HG02885 (cell line): ENCODE measurements around the gene PRF1.
"Not testable (repeated sequence)": the region's sequence is repeated elsewhere in the genome, so short reads cannot be mapped to it uniquely, and the experiment has no call there.

ENCODE experiments used
- ATAC-seq: cut with Tn5 transposase; IDR thresholded peaks from one replicate; pipeline ENCODE4 v1.9.1; 2021; ENCODE audit warnings: mild to moderate bottlenecking; ENCODE audit not compliant: unreplicated experiment, poor library complexity

PRF1 gene

DNA sequence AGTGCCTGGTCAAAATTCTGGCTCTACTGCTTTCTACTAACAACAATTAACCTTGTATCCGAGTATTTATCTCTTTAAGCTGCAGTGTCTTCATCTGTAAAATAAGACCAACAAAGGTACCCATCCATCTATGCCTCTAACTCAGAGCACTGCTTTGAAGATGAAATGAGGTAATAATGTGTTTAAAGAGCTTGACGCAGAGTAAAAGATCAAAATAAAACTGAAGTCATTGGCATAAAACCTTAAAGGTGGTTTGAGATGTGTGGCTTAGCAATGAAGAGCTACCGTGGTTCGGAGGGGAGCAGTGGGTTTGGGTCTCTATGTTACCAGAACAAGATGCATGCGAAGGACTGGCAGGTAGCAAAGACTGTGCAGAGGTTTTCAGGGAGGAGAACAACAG, 16.1 kb upstream of the PRF1 start:
- no peak for ATAC-seq

DNA sequence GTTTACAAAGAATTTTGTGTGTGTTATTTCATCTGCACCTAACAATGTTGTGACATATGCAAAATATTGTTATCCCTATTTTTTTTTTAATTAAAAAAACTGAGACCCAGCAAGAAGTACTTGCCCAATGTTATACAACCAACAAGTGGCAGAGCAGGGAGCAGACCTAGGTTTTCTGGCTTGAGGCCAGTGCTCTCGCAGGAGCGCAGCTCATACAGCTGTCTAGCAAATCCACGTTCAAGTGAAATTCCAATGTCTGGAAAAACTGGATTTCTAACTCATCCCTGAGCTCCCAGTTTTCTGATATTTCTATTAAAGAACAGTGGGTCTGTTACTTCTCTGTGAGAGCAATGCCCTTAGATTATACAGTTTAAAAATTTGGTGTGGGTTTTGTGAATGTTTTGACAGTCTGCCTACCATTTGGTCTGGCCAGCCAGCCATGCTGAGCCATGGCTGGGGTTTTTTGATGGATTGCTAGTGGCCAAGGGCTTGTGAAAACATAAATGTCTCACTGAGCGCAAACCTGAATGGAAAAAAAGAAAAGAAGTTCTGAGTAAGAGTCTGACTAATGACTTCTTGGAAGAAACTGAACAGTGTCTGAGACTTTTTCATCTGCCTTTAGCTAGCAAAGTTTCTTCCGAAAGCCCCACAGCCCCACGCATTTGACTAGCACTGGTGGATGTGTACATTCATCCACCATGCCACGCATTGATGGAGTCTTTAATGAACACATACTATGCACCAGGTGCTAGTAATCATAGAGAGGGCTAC, 15.4 kb upstream of the PRF1 start:
- ATAC-seq, result no peak

DNA sequence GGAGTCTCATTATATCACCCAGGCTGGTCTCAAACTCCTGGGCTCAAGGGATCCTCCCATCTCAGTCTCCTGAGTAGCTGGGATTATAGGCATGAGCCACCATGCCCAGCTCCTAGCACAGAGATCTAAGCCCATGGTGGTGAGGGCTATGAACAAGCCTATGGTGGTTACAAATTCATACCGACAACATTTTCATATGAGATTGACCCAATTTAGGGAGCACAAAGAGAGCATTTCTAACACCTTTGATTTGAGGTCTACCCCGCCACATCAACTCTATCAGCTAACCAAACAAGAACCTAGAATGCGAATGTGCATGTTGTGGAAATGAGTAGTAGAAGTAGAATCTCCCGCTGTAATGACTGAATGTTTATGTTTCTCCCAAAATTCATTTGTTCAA, 14.2 kb upstream of the PRF1 start:
- no peak for ATAC-seq

DNA sequence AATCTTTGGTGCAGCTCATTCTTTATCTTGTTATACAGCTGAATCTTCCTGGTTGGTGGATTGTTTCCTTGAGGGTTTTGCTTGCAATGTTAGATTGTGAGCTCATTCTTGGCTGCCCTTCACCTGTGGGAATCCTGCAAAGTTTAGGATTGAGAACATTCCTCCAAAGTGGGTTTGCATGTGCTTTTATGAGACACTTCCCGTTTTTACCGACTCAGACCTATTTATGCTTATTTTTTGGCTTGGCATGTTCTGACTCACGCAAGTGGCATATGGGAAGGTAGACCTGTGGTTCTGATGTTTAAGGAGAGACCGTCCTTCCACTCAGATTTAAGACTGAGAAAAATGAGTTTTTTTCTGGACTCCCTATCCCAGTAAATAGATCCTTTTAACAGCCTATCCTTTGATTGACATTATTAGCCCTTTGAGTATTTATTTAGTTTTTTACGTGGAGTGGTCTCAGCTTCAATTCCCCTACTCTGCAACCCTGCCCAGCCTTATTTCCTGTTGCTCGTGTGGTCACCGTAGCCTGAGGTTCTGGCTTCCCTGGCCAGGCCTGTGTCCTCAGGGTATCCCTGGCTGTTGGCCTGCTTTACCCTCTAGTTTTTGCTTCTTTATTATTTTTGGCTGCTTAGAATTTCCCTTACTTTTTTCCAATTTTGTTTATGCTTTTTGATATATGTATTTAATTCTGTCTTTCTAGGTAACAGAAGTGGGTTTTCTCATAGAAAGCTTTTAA, 13.4 kb upstream of the PRF1 start:
- ATAC-seq, result no peak

DNA sequence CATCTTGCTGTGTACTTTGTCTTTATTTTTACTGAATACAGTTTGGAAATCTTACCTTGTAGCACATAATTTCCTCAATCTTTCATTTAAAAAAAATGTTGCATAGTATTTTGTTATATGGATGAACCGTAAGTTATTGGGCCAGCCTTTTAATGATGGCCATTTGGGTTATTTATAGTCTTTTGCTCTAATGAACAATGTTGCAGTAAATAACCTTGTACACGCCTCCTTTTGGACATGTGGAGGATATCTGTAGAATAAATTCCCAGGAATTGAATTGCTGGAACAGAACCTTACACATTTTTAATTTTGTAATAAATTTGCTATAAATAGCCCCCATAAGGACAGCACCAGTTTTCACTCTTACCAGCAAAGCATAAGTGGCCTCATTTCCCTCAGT, 12.7 kb upstream of the PRF1 start:
- no peak for ATAC-seq

DNA sequence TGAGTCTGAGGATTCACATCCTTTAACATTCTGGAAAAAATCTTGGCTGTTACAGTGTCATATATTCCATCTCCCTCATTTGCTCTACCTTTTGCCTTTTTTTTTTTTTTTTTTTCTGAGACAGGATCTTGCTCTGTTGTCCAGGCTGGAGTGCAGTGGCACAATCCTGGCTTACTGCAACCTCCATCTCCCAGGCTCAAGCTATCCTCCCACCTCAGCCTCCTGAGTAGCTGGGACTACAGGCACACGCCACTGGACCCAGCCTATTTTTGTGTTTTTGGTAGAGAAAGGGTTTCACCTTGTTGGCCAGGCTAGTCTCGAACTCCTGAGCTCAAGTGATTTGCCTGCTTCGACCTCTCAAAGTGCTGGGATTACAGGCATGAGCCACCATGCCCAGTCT, 11.8 kb upstream of the PRF1 start:
- not testable (repeated sequence) for ATAC-seq

DNA sequence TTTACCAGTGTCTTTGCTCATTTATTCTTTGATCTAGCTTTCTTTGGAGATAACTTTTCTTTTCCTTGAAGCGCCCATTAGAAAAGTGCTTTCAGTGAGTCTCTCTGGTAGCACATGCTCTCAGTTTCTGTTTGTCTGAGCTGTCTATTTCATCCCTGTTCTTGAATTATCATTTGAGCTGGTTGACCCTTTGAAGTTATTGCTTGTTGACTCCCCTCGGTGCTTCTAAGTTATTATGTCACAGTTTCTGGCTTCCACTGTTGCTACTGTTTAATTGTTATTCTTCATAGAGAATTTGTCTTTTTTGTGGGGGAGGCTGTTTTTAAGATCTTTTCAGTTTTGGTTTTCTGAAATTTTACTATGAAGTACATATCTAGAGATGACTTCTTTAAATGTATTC, 11.4 kb upstream of the PRF1 start:
- no peak for ATAC-seq

DNA sequence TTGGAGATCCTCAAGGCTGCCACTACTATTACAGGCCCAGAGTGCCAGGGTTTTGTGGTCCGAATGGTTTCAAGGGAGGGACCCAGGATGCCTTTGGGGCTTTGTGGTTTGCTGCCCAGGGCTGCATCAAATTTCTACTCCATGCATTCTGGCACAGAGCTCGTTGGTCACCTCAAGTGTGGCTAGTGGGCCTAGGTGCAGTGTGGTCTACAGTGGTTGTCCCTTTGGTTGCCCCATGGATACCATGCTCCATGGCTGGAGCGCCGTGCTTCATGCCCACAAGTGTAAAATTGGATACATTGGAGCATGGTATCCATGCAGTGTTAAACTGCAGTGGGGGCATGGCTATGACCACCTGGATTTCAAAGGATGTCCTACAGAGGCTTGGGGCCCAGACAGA, 5.4 kb upstream of the PRF1 start:
- ATAC-seq, result no peak

DNA sequence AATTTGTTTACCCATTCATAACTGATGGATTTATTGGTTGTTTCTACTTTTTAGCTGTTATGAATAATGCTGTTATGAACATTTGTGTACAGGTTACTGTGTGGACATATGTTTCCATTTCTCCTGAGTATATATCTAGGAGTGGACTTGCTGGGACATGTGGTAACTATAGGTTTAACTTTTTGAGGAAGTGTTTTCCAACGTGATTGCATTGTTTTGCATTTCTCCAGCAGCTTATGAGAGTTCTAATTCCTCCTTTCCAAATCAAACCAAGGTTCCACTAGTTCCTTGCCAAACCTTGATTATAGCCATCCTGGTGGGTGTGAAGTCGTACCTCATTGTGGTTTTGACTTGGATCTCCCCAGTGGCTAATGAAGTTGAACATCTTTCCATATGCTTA, 2.6 kb upstream of the PRF1 start:
- ATAC-seq, result no peak

DNA sequence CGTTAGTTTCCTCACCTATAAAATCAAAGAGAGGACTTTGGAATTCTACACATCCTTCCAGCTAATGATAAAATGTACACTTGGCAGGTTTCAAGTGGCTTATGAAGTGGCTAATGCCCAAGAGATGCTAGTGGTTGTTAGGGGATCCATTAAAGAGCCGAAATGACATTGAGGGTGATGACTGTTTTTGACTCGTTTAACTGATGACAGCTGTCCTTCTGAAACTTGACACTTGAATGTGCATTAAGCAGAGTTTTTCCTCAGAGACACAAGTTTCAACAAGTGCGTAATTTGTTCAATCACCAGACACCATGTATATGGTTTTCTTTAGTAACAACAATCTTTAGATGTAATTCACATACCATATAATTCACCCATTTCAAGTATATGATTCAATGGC, 1.6 kb upstream of the PRF1 start:
- no peak for ATAC-seq

DNA sequence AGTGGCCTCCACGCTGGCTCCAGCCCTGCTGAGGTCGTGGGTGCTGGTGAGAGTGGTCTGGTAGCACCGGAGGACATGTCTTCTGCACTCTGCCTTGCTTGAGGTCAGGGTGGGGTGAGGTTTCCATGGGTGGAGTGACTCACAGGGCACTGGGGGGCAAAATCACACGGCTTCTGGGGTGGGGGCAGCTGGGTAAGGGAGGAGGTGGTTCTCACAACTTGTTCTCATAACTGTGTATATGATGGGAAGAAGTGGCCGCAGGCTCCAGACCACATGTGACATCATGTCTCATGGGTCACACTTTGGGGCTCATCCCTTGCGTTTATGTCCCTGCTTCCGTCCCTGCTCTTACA, 884 bp upstream of the PRF1 start:
- ATAC-seq, result no peak

DNA sequence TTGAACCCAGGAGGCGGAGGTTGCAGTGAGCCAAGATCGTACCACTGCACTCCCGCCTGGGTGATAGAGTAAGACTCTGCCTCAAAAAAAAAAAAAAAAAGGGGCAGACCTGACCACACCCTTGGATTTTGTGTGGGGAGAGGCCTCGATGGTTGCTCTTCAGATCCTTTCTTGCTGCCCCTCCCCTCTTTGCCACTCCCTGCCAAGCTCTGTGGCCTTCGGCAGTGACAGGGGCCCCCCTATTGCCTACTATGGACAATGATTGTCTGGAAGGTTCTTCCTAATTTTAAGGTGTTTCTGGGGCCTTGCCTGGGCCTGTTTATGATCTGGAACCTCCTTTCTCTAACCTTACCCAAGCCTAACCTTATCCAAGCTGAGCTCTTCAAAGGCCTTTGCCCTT, 795 bp downstream of the PRF1 start:
- ATAC-seq, result no peak

DNA sequence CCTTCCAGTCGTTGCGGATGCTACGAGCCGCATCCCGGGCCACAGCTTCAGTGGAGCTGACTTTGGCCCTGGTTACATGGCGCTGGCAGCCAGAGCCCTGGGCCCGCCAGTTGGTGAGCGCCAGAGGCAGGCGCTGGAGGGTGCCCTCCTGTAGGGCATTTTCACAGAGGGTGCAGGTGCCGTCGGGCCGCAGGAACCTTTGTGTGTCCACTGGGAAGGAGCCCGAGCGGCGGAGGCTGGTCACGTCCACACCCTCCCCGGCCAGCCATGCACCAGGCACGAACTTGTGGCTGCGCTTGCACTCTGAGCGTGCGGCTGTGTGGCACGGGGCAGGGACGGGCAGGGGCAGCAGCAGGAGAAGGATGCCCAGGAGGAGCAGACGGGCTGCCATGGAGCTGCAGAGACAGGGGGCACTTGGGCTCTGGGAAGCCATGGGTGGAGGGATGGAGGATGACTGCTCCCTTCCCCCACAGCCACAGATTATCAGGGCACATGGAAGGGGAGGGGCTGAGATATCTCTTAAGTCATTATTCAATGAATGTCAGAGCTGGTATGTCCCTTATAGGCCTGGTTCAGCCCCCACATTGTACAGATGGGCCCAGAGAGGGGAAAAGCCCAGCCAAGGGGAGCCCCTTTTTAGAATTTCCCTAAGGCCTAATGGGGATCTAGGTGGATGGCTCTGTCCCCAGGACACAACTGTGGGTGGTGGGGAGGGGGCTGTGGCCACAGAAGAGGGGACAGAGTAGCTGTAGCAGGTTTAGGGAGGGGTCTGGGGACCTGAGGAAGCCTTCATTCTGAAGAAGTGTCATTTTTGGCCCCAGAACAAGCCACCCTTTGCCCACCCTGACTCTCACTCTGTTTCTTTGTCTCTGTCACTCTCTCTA, 1.8 kb downstream of the PRF1 start:
- no peak for ATAC-seq

DNA sequence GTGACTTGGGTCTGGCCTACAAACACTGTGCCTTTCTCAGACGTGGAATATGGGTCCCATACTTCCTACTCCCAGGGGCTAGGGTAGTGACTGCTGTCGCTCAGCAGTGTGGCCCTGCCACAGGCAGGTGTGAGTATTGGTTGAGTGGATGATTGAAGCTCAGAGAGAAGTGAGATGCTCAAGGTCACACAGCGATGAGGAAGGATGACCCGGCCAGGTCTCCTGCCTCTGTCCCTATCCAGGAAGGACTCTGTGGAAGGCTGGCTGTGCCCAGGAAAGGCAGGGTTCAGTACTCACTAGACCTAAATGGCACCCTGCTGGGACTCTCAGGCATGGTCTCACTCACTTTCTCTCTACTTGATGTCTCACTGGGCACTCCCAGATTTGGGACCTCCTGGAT, 2.8 kb downstream of the PRF1 start:
- ATAC-seq, result no peak

DNA sequence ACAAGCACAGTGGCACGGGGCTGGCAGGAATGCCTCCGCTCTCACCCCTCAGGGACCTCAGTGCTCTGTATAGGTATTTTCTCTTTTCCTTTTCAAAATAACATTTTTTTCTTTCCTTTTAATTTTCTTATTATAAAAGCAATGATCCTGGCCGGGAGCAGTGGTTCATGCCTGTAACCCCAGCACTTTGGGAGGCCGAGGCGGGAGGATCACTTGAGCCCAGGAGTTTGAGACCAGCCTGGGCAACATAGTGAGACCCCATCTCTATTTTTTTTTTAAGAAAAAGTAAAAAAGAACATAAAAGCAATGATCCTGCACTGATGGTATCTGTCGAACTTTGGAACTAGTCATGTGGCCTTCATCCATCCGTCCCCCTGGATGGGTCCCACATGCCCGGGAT, 3.2 kb downstream of the PRF1 start:
- ATAC-seq, result no peak

DNA sequence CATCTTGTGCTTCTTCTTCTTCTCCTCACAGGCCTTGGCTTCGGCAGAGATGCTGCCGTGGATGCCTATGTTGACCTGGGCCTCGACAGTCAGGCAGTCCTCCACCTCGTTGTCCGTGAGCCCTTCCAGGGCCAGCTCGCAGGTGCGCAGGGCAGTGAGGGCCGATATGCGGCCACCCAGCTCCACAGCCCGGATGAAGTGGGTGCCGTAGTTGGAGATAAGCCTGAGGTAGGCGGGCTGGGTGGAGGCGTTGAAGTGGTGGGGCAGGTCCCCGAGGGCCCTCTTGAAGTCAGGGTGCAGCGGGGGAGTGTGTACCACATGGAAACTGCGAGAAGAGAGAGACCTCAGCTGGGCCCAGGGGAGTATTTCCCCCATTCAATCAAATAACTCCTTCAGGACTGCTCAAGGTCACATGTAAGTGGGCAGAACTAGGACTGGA, 3.7 kb downstream of the PRF1 start:
- no peak for ATAC-seq

DNA sequence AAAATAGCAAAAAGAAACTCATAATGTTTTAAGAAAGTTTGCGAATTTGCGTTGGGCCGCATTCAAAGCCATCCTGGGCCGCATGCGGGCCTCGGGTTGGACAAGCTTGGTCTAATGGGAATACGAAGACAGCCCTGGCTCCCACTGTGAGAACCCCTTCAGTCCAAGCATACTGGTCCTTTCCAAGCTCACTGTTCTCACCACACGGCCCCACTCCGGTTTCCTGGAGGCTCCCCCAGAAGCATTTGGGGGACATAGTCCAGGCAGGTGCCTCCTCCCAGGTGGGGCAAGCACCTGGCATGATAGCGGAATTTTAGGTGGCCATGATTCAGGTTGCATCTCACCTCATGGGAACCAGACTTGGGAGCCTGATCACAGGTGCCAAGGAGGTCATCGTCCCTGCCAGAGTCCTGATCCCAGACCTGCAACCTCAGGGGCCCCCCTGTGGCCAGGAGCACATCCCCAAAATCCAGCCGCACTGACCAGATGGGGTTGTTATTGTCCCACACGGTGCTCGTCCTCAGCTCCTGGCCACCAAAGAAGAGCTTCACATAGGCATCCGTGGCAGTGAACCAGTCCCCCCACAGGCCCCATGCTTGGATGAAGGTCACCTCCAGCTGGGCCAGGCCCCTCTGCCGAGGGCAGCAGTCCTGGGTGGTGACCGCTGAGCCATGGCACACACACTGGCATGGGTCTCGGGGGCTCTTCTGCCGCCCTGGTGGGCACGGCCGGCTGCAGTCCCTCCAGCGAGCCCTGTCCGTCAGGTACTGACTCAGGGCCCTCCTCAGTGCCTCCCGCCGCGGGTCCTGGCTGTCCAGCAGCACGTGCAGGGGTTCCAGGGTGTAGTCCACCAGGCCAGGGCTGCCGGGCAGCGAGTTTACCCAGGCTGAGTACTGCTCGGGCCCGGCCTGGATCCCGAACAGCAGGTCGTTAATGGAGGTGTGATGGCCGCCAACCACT, 4.4 kb downstream of the PRF1 start:
- ATAC-seq, result no peak

DNA sequence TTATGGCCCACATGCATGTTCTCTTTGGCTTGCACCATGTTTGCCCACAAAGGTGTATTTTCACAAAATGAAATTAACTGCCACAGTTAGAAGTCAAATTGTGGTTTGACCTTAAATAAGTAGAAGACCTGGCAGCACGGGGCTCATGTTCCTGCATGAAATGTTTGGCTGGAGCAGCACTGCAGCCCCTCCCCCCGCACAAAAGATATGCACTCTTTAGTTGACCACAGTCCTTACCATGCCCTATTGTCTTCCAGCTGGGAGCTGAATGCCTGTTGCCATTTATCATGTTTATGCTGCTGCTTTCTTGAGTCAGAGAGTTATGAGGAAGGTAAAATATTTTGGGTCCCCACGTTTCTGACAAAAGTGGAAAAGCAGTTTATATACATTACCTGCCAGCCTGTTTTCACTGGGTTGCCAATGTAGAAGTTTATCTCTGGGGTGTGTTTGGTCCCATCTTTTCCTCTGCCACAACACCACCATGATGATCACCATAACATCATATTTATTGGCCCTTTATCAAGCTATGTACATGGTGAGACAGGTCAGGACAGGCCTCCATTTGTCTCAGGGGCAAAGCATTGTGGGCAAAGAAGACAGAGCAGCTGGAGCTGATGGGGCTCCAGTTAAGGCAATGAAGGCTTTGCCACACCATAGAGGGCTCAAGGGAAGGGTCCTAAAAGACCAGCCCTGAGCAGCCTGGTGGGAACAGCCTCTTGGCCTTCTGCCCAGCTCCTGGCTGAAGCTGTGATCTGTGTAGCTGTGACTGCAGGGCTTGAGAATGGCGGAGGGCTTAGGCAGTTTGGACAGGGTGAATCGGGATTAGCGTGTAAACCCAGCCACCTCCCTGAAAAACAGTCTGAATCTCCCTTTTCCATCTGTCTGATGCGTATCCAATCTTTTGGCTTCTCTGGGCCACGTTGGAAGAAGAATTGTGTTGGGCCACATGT, 5.4 kb downstream of the PRF1 start:
- no peak for ATAC-seq
